Activated naive CD4-positive, alpha-beta T cell treated with anti-CD3 and anti-CD28 coated beads, Interleukin-2, amount 50 U/mL, for 72 hours (primary cell): ENCODE results near the gene C2orf42. TPM values are rescaled to one million over a fixed set of nuclear protein-coding genes. Genes with fewer than 3 reads are reported as not detected.
"Not testable (repeated sequence)": the region's sequence is repeated elsewhere in the genome, so short reads cannot be mapped to it uniquely, and the experiment has no call there.

Source experiments
- ATAC-seq, 2 donors: fragments of 150-1000 bp; cut with Tn5 transposase; 2 replicates each; pipeline ENCODE4 v1.10.0; 2021; ENCODE audit warnings: mild to moderate bottlenecking in 2 of 2, moderate library complexity in 2 of 2
- DNase-seq, 2 donors: peaks; one replicate each; pipeline ENCODE4 v3.0.0; 2021 to 2022; ENCODE audit warnings: low spot score in 2 of 2
- H3K27ac Mint-ChIP-seq, 2 donors: one replicate each; pipeline ENCODE4 v1.8.0; 2022; ENCODE audit warnings: mild to moderate bottlenecking in 2 of 2, mixed read lengths in 2 of 2
- H3K36me3 Mint-ChIP-seq, 2 donors: one replicate each; pipeline ENCODE4 v1.8.0; 2022; ENCODE audit warnings: mixed read lengths in 2 of 2
- H3K9me3 Mint-ChIP-seq, 2 donors: one replicate each; pipeline ENCODE4 v1.8.0; 2022; ENCODE audit warnings: mixed read lengths in 2 of 2
- total RNA-seq, 2 donors: library from RNA; stranded (reverse); gene quantifications; one replicate each; pipeline ENCODE4 v1.2.3, GENCODE V29; 2022

C2orf42 gene
- total RNA-seq, 2 donors from 2014 or later: 17.5 to 36.0 TPM

GRCh38 chr2:70123051-70123828 lies 67.6 kb downstream of the C2orf42 start:
- Mint-ChIP-seq H3K9me3 (peaks cover 0 to 4% of the 10 kb centered on the region in 2 donors), H3K27ac (peak overlapping the region; percentile 100), H3K36me3 (peaks cover 6 to 12% of the 10 kb centered on the region in 2 donors)
- DNase-seq (no peak), ATAC-seq (no peak)

- ATAC-seq: no peak
- Mint-ChIP-seq H3K27ac (peak overlapping the region in 1 of 2 donors; percentile 100), H3K9me3 (peaks cover 0 to 4% of the 10 kb centered on the region in 2 donors), H3K36me3 (peaks cover 6 to 12% of the 10 kb centered on the region in 2 donors)
- no peak for DNase-seq
Observed at GRCh38 chr2:70122470-70122869, 68.3 kb downstream of the C2orf42 start.

- ATAC-seq (no peak), DNase-seq (no peak)
- Mint-ChIP-seq H3K36me3 (peaks cover 6 to 12% of the 10 kb centered on the region in 2 donors), H3K9me3 (peaks cover 0 to 4% of the 10 kb centered on the region in 2 donors), H3K27ac (peak overlapping the region; percentile 57 to 100)
Observed at GRCh38 chr2:70121627-70122372, 69.0 kb downstream of the C2orf42 start.

- Mint-ChIP-seq H3K36me3 (peaks cover 0 to 6% of the 10 kb centered on the region in 2 donors), H3K27ac (peak overlapping the region; percentile 4 to 86)
- ATAC-seq: peak in 1 of 2 donors; percentile 29
Observed at GRCh38 chr2:70118798-70119454, 71.9 kb downstream of the C2orf42 start.

GRCh38 chr2:70116936-70117552 lies 73.8 kb downstream of the C2orf42 start:
- DNase-seq: peak in 1 of 2 donors; percentile 7
- Mint-ChIP-seq H3K9me3 (peaks cover 0 to 4% of the 10 kb centered on the region in 2 donors), H3K36me3 (peaks cover 0 to 6% of the 10 kb centered on the region in 2 donors), H3K27ac (no peak overlapping the region)
- ATAC-seq: no peak

More at GRCh38 chr2:70118798-70119454, 71.9 kb downstream of the C2orf42 start:
- peak in 1 of 2 donors; percentile 11 for DNase-seq
- peaks cover 0 to 4% of the 10 kb centered on the region in 2 donors for H3K9me3 Mint-ChIP-seq

- ATAC-seq: peak; percentile 71 to 84
- peak in 1 of 2 donors; percentile 55 for DNase-seq
Observed at GRCh38 chr2:70115646-70116442, 75.0 kb downstream of the C2orf42 start.

GRCh38 chr2:70113359-70114070 lies 77.3 kb downstream of the C2orf42 start:
- Mint-ChIP-seq H3K27ac (no peak overlapping the region), H3K9me3 (no peaks in the 10 kb centered on the region), H3K36me3 (no peaks in the 10 kb centered on the region)
- DNase-seq (no peak), ATAC-seq (no peak)

More at GRCh38 chr2:70115646-70116442, 75.0 kb downstream of the C2orf42 start:
- Mint-ChIP-seq H3K9me3 (peaks cover 0 to 4% of the 10 kb centered on the region in 2 donors), H3K27ac (peak overlapping the region in 1 of 2 donors; percentile 29), H3K36me3 (peaks cover 0 to 6% of the 10 kb centered on the region in 2 donors)

GRCh38 chr2:70111752-70112591 lies 78.8 kb downstream of the C2orf42 start:
- Mint-ChIP-seq H3K27ac (peak overlapping the region; percentile 60 to 74), H3K36me3 (no peaks in the 10 kb centered on the region), H3K9me3 (no peaks in the 10 kb centered on the region)
- DNase-seq (no peak), ATAC-seq (no peak)

- not testable (repeated sequence) for DNase-seq, ATAC-seq, H3K27ac Mint-ChIP-seq, H3K9me3 Mint-ChIP-seq, H3K36me3 Mint-ChIP-seq
Observed at GRCh38 chr2:70110397-70110796, 80.4 kb downstream of the C2orf42 start.

- DNase-seq, H3K36me3 Mint-ChIP-seq, ATAC-seq, H3K27ac Mint-ChIP-seq, H3K9me3 Mint-ChIP-seq: not testable (repeated sequence)
Observed at GRCh38 chr2:70106138-70106537, 84.7 kb downstream of the C2orf42 start.

GRCh38 chr2:70104231-70105111 lies 86.3 kb downstream of the C2orf42 start:
- no peaks in the 10 kb centered on the region for H3K9me3 Mint-ChIP-seq
- ATAC-seq: peak in 1 of 2 donors; percentile 28
- H3K27ac Mint-ChIP-seq: peak overlapping the region; percentile 94 to 98
- no peaks in the 10 kb centered on the region for H3K36me3 Mint-ChIP-seq
- DNase-seq: peak; percentile 48 to 59

GRCh38 chr2:70103531-70104061 lies 87.2 kb downstream of the C2orf42 start:
- Mint-ChIP-seq H3K9me3 (no peaks in the 10 kb centered on the region), H3K27ac (peak overlapping the region; percentile 94 to 98), H3K36me3 (no peaks in the 10 kb centered on the region)
- peak in 1 of 2 donors; percentile 58 for DNase-seq
- ATAC-seq: peak; percentile 39 to 74

- peak in 1 of 2 donors; percentile 46 for DNase-seq
- not testable (repeated sequence) for H3K9me3 Mint-ChIP-seq, ATAC-seq, H3K36me3 Mint-ChIP-seq
- H3K27ac Mint-ChIP-seq: peak overlapping the region in 1 of 2 donors; percentile 94
Observed at GRCh38 chr2:70102323-70102905, 88.4 kb downstream of the C2orf42 start.
